ENCODE data around the gene PLCH1. TPM values are rescaled to one million over a fixed set of nuclear protein-coding genes. Genes with fewer than 3 reads are reported as not detected.
A peak's percentile ranks its signal among the peaks of the same experiment; 100 is the strongest.

The PLCH1 gene
- total RNA-seq, 1 donor = 11.7 TPM

- TF ChIP-seq CTCF (IDR thresholded peaks at IDR 0.05; ENCODE audit: insufficient read depth, low read depth, low read length) = no peak
- H3K4me3 ChIP-seq (ENCODE audit: low read depth, low read length) = no peak overlapping the region
- peak; percentile 59 for DNase-seq (ENCODE audit: low read depth)
These were observed 318.2 kb downstream of the PLCH1 start for GRCh38 chr3:155426524-155427230.

GRCh38 chr3:155425396-155425795 lies 319.5 kb downstream of the PLCH1 start:
- H3K4me3 ChIP-seq (ENCODE audit: low read depth, low read length) = no peak overlapping the region
- no peak for TF ChIP-seq CTCF (IDR thresholded peaks at IDR 0.05; ENCODE audit: insufficient read depth, low read depth, low read length)
- no peak for DNase-seq (ENCODE audit: low read depth)

GRCh38 chr3:155424323-155424710 lies 320.6 kb downstream of the PLCH1 start:
- no peak overlapping the region for H3K4me3 ChIP-seq (ENCODE audit: low read depth, low read length)
- no peak for TF ChIP-seq CTCF (IDR thresholded peaks at IDR 0.05; ENCODE audit: insufficient read depth, low read depth, low read length)
- no peak for DNase-seq (ENCODE audit: low read depth)

GRCh38 chr3:155423526-155424322 lies 321.1 kb downstream of the PLCH1 start:
- TF ChIP-seq CTCF (IDR thresholded peaks at IDR 0.05; ENCODE audit: insufficient read depth, low read depth, low read length) = no peak
- no peak overlapping the region for H3K4me3 ChIP-seq (ENCODE audit: low read depth, low read length)

GRCh38 chr3:155420881-155421486 lies 323.9 kb downstream of the PLCH1 start:
- H3K4me3 ChIP-seq (ENCODE audit: low read depth, low read length) = no peak overlapping the region
- TF ChIP-seq CTCF (IDR thresholded peaks at IDR 0.05; ENCODE audit: insufficient read depth, low read depth, low read length) = no peak
- DNase-seq (ENCODE audit: low read depth) = no peak

More at GRCh38 chr3:155423526-155424322, 321.1 kb downstream of the PLCH1 start:
- no peak for DNase-seq (ENCODE audit: low read depth)

- TF ChIP-seq CTCF (IDR thresholded peaks at IDR 0.05; ENCODE audit: insufficient read depth, low read depth, low read length) = no peak
- DNase-seq (ENCODE audit: low read depth) = no peak
- H3K4me3 ChIP-seq (ENCODE audit: low read depth, low read length) = no peak overlapping the region
These were observed 324.5 kb downstream of the PLCH1 start for GRCh38 chr3:155420406-155420805.
